Left ventricle myocardium inferior (tissue), 1 donor: Measurements from ENCODE around the gene CYP2C18. TPM values are rescaled to one million over a fixed set of nuclear protein-coding genes. Genes with fewer than 3 reads are reported as not detected.
"Not testable (repeated sequence)": the region's sequence is repeated elsewhere in the genome, so short reads cannot be mapped to it uniquely, and the experiment has no call there.

ENCODE experiments used
- DNase-seq: peaks from one replicate; pipeline ENCODE4 v3.0.0-alpha.2; 2020
- H3K27ac ChIP-seq: fragments of 200-600 bp; replicated peaks from 2 replicates; pipeline ENCODE4 v1.8.0; 2021
- H3K27me3 ChIP-seq: fragments of 200-600 bp; 2 replicates; pipeline ENCODE4 v1.8.0; 2021; ENCODE audit warnings: low read depth
- H3K36me3 ChIP-seq: fragments of 200-600 bp; 2 replicates; pipeline ENCODE4 v1.8.0; 2021
- H3K4me1 ChIP-seq: fragments of 200-600 bp; 2 replicates; pipeline ENCODE4 v1.8.0; 2021
- H3K4me3 ChIP-seq: fragments of 200-600 bp; 2 replicates; pipeline ENCODE4 v1.8.0; 2021; ENCODE audit warnings: mild to moderate bottlenecking, moderate library complexity
- H3K9me3 ChIP-seq: fragments of 200-600 bp; replicated peaks from 2 replicates; pipeline ENCODE4 v1.8.0; 2021
- intact Hi-C: fragments of 100-400 bp; cut with micrococcal nuclease; formaldehyde crosslinking; loops from one replicate; pipeline ENCODE4 v1.11.0; 2022
- total RNA-seq: library from RNA; stranded (reverse); fragmentation: NEBNext Ultra II Directional; extraction: Animal tissue kit (Norgen Biotek cat#: 25700); gene quantifications from one replicate; pipeline ENCODE4 v1.2.1, GENCODE V29; 2021
- TF ChIP-seq, protein P1 (sequence below): fragments of 200-600 bp; IDR thresholded peaks from 2 replicates; pipeline ENCODE4 v1.8.0; 2021; ENCODE audit warnings: antibody characterized with exemption, mild to moderate bottlenecking, borderline replicate concordance
- donor health status: DM: no; HTN: yes; CAD: no; lungs with severe emphysema.

Gene CYP2C18
- total RNA-seq, 1 donor from 2014 or later, result not detected

DNA sequence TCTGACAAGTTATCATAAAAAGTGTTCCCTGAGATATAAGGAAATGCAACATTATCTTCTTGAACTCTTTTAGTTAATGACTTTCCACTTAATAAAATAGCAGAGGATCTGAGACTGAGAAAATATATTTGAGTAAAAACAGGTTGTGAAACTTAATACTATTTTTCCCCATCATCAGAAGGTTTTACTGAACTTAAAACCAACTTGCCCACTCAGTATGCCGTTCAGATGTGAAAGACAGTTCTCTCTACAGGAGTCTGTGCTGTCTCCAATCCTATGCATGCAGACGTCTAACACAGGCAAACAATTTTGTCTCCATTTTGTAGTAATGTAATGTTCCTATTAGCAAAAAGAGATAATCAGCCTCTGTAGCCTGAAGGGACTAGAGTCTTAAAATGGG is 38.2 kb upstream of the CYP2C18 start:
- no peak for DNase-seq
- TF ChIP-seq, protein P1, sequence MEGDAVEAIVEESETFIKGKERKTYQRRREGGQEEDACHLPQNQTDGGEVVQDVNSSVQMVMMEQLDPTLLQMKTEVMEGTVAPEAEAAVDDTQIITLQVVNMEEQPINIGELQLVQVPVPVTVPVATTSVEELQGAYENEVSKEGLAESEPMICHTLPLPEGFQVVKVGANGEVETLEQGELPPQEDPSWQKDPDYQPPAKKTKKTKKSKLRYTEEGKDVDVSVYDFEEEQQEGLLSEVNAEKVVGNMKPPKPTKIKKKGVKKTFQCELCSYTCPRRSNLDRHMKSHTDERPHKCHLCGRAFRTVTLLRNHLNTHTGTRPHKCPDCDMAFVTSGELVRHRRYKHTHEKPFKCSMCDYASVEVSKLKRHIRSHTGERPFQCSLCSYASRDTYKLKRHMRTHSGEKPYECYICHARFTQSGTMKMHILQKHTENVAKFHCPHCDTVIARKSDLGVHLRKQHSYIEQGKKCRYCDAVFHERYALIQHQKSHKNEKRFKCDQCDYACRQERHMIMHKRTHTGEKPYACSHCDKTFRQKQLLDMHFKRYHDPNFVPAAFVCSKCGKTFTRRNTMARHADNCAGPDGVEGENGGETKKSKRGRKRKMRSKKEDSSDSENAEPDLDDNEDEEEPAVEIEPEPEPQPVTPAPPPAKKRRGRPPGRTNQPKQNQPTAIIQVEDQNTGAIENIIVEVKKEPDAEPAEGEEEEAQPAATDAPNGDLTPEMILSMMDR, result no peak
- Histone ChIP-seq H3K27me3 (no peaks in the 10 kb centered on the region), H3K27ac (no peak overlapping the region), H3K4me1 (no peaks in the 10 kb centered on the region), H3K36me3 (no peaks in the 10 kb centered on the region), H3K4me3 (no peak overlapping the region), H3K9me3 (peaks cover 5% of the 10 kb centered on the region)
- intact Hi-C loops, result no loop called here

DNA sequence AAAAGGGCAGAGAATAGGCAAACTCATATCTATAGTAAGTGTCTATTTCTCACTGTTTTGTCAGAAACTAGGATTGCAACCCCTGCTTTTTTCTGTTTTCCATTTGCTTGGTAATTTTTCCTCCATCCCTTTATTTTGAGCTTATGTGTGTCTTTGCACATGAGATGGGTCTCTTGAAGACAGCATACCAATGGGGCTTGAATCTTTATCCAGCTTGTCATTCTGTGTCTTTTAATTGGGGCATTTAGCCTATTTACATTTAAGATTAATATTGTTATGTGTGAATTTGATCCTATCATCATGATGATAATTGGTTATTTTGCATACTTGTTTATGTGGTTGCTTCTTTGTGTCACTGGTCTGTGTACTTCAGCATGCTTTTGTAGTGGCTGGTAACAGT is 28.3 kb upstream of the CYP2C18 start:
- H3K27ac ChIP-seq, H3K27me3 ChIP-seq, intact Hi-C loops, DNase-seq, H3K4me1 ChIP-seq, H3K36me3 ChIP-seq, H3K4me3 ChIP-seq: not testable (repeated sequence)
- H3K9me3 ChIP-seq, result peaks cover 32% of the 10 kb centered on the region

DNA sequence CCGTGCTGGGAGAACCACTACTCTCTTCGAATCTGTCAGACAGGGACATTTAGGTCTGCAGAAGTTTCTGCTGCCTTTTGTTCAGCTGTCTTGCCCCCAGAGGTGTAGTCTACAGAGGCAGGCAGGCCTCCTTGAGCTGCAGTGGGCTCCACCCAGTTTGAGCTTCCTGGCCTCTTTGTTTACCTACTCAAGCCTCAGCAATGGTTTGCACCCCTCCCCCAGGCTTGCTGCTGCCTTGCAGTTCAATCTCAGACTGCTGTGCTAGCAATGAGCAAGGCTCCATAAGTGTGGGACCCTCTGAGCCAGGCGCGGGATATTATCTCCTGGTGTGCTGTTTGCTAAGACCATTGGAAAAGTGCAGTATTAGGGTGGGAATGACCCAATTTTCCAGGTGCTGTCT is 20.5 kb upstream of the CYP2C18 start:
- H3K4me3 ChIP-seq, H3K27ac ChIP-seq, intact Hi-C loops, H3K4me1 ChIP-seq, H3K9me3 ChIP-seq, DNase-seq, H3K36me3 ChIP-seq: not testable (repeated sequence)
- peaks cover 17% of the 10 kb centered on the region for H3K27me3 ChIP-seq

DNA sequence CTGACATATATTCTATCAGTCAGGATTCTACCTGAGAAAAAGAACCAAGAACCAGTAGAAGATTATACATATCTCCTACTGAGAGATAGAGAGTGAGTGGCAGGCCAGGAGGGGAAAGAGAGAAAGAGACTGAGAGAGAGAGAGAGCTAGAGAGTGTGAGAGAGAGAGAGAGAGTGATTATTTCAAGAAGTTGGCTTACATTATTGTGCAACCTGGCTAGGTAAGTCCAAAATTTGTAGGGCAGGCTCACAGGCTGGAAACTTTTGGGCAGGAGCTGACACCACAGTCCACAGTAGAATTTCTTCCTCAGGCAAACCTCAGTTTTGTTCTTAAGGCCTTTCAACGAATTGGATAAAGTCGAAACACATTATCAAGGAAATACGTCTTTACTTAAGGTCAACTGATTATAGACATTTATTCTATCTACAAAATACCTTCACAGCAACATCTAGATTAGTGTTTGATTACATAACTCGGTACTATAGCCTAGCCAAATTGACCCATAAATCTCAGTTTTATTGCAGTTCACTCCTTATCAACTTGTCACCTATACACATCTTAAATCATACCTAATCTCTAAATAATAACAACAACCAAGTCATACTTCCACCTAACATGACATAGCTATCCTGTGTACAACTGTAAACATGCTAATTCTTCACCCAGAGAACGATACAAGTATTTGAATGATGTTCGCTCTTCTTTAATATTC is 17.0 kb upstream of the CYP2C18 start:
- Histone ChIP-seq H3K27me3 (peaks cover 17% of the 10 kb centered on the region), H3K27ac (no peak overlapping the region), H3K36me3 (no peaks in the 10 kb centered on the region), H3K9me3 (no peaks in the 10 kb centered on the region), H3K4me3 (no peak overlapping the region), H3K4me1 (no peaks in the 10 kb centered on the region)
- intact Hi-C loops, result no loop called here
- TF ChIP-seq, protein P1, result no peak
- DNase-seq, result no peak

DNA sequence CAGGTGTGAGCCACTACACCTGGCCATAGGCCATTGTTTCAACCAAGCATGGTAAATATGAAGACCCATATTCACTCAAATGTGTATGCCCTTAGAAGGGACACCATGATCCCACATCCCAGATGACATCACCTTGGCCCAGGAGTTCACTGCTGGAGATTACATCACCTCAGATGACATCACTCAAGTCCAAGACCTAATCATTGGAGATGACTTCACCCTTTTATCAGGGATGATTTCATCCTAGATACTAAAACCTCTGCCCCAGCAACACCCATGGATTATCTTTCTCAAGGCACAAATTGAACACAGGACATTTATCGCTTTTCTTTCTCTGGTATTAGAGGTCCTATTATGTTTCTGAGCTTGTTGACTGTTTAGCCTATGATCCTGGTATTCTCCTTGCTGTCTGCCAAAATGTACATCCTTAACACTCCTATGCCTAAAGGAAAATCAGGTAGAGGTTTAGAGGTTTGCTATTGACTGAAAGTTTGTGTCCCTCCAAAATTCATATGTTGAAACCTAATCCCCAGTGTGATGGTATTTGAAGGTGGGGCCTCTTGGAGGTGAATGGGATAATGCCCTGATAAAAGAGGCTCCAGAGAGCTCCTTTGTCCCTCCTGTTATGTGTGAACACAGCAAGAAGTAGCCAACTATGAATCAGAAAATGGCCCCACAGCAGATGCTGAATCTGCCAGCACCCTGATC is 9.8 kb upstream of the CYP2C18 start:
- no peak overlapping the region for H3K4me3 ChIP-seq
- H3K9me3 ChIP-seq, result no peaks in the 10 kb centered on the region
- H3K27ac ChIP-seq, result no peak overlapping the region
- no peaks in the 10 kb centered on the region for H3K27me3 ChIP-seq
- no peak for DNase-seq
- no peaks in the 10 kb centered on the region for H3K36me3 ChIP-seq
- TF ChIP-seq, protein P1, result no peak
- intact Hi-C loops, result no loop called here
- H3K4me1 ChIP-seq, result no peaks in the 10 kb centered on the region

DNA sequence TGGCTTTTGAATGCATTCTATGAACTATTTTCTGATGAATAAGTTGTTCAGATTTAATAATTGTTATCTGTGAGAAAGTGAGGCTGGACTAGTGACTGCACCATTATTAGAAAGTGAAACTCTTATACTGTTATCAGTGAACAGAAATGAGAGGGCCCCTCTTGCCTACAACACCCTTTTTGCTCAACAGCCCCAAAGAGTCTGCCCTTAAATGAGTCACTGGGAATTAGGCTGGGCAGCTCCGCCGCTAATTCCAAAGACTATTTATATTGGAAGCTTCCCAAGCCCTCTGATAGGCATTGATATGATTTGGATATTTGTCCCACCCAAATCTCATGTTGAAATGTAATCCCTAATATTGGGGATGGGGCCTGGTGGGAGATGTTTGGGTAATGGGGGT is 7.0 kb upstream of the CYP2C18 start:
- intact Hi-C loops, result no loop called here
- Histone ChIP-seq H3K9me3 (no peaks in the 10 kb centered on the region), H3K27ac (no peak overlapping the region)

More for the DNA sequence above, 7.0 kb upstream of the CYP2C18 start:
- no peaks in the 10 kb centered on the region for H3K27me3 ChIP-seq
- no peak overlapping the region for H3K4me3 ChIP-seq
- TF ChIP-seq, protein P1, result no peak
- H3K4me1 ChIP-seq, result no peaks in the 10 kb centered on the region
- no peak for DNase-seq
- H3K36me3 ChIP-seq, result no peaks in the 10 kb centered on the region
